ENCODE results near the gene PITHD1.

GRCh38 chr1:23757812-23758211 lies 20.4 kb upstream of the PITHD1 start:
- TF ChIP-seq CTCF (IDR thresholded peaks at IDR 0.05) (no peak), POLR2A (IDR thresholded peaks at IDR 0.05) (no peak)
